ENCODE results near the gene TBL3. TPM values are rescaled to one million over a fixed set of nuclear protein-coding genes. Genes with fewer than 3 reads are reported as not detected.
A peak's percentile ranks its signal among the peaks of the same experiment; 100 is the strongest.

The TBL3 gene
- total and polyA plus RNA-seq, 9 of the 15 experiments (the other 6 are each of a cell fraction or from before 2014, with no cell fraction given) = 0.97 to 117 (median 24.5) TPM

- TF ChIP-seq SFPQ (IDR thresholded peaks at IDR 0.05; ENCODE audit: low read depth, low read length) (no peak), GATAD2A (IDR thresholded peaks at IDR 0.05) (no peak), MAZ (CRISPR knock-in tag; conservative IDR thresholded peaks at IDR 0.05 in 1 of 2, IDR thresholded peaks at IDR 0.05 in 1 of 2) (peak; percentile 89 to 99), PML (IDR thresholded peaks at IDR 0.05; ENCODE audit: low read length) (no peak), TRIM24 (IDR thresholded peaks at IDR 0.05) (no peak), HNRNPUL1 (IDR thresholded peaks at IDR 0.05; ENCODE audit: low read length) (no peak), ZNF764 (CRISPR knock-in tag; IDR thresholded peaks at IDR 0.05; ENCODE audit: low read depth) (no peak), ARID3B (CRISPR knock-in tag; IDR thresholded peaks at IDR 0.05; ENCODE audit: borderline replicate concordance) (no peak), TEAD2 (tag; IDR thresholded peaks at IDR 0.05) (no peak), ZNF398 (CRISPR knock-in tag; IDR thresholded peaks at IDR 0.05) (no peak), ZNF24 (IDR thresholded peaks at IDR 0.05) (no peak), L3MBTL2 (IDR thresholded peaks at IDR 0.05) (no peak), ETV5 (CRISPR knock-in tag; IDR thresholded peaks at IDR 0.05; ENCODE audit: low read depth) (peak; percentile 88), FUS (optimal IDR thresholded peaks at IDR 0.05; ENCODE audit: low read depth, low read length) (no peak), ZBTB12 (CRISPR knock-in tag; IDR thresholded peaks at IDR 0.05) (no peak), NRF1 (conservative IDR thresholded peaks at IDR 0.05 in 1 of 2, IDR thresholded peaks at IDR 0.05 in 1 of 2) (peak; percentile 72 to 77), TAF15 (IDR thresholded peaks at IDR 0.05; ENCODE audit: low read depth, low read length) (no peak), BDP1 (IDR thresholded peaks at IDR 0.05; ENCODE audit: insufficient read depth, insufficient read length) (no peak), ZNF133 (CRISPR knock-in tag; IDR thresholded peaks at IDR 0.05) (no peak), ELK1 (CRISPR knock-in tag; IDR thresholded peaks at IDR 0.05) (no peak), TAF7 (tag; IDR thresholded peaks at IDR 0.05) (no peak)
These were observed 51.5 kb downstream of the TBL3 start (continued) for GRCh38 chr16:2023092-2024031.
